ENCODE measurements around the gene MYOF. TPM values are rescaled to one million over a fixed set of nuclear protein-coding genes. Genes with fewer than 3 reads are reported as not detected.

The MYOF gene
- total and polyA plus RNA-seq, 2 of the 8 experiments (the other 6 are each of a cell fraction or from before 2014, with no cell fraction given) = 0.98 to 2.3 TPM

DNA sequence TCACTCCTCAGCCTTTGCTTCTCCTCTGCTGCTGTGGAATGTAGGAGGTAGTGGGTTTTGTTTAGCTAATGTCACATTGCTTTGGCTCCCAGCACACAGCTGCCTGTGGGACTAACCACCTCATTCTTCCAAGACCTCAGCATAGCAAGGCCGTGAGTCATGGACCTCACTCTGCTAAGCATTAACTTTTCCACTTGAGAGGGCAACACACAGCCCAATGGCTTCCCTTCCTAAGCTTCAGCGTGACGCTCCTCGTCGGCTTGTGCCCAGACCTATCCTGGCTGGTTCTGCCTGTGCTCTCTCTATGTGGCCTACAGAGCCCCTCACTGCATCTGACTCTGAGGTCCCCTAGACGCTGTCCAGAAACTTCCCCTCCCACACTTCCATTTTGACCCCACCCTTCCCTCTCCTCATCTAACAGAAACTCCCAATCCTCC, 23.3 kb downstream of the MYOF start:
- Histone ChIP-seq H4K20me1 (replicated peaks in 1 of 2; ENCODE audit: control insufficient read depth in 1 of 2, insufficient read depth in 2 of 2, low read length in 2 of 2) (no peaks in the 10 kb centered on the region), H3K56ac (replicated peaks; ENCODE audit: insufficient read length, low read depth, low read length) (no peak overlapping the region), H3K4me3 (ENCODE audit: extremely low read depth in 1 of 4, insufficient read depth in 2 of 4, low read depth in 3 of 4, low read length in 4 of 4) (no peak overlapping the region), H2AFZ (ENCODE audit: low read length) (peak overlapping the region; percentile 56; the same call in 1 of the 2 replicates), H3K27me3 (replicated peaks in 1 of 4; ENCODE audit: control insufficient read depth in 3 of 4, extremely low read depth in 1 of 4, insufficient read depth in 3 of 4, low read length in 3 of 4) (no peaks in the 10 kb centered on the region), H4K91ac (replicated peaks; ENCODE audit: insufficient read length, low read length) (no peak overlapping the region), H3K23me2 (ENCODE audit: low read depth, low read length) (no peaks in the 10 kb centered on the region), H3K4me2 (ENCODE audit: insufficient read depth in 1 of 2, low read depth in 2 of 2, low read length in 2 of 2) (no peak overlapping the region), H3K79me2 (ENCODE audit: control insufficient read depth in 1 of 2, insufficient read depth in 2 of 2, low read length in 2 of 2) (no peaks in the 10 kb centered on the region), H3K27ac (ENCODE audit: low read depth, low read length) (no peak overlapping the region), H4K8ac (ENCODE audit: extremely low read depth, insufficient read depth, low read length) (no peak overlapping the region), H2BK15ac (ENCODE audit: low read length) (0 out of 2 replicates have a peak overlapping the region, but pooled peaks have one; percentile 48), H3K79me1 (ENCODE audit: low read depth, low read length) (no peaks in the 10 kb centered on the region), H2AK5ac (ENCODE audit: low read depth, low read length) (no peak overlapping the region), H3K4ac (replicated peaks; ENCODE audit: insufficient read length, low read depth, low read length) (no peak overlapping the region), H4K5ac (ENCODE audit: insufficient read length, low read depth, low read length) (no peak overlapping the region), H2BK120ac (replicated peaks; ENCODE audit: low read depth, low read length) (no peak overlapping the region), H3K18ac (ENCODE audit: extremely low read depth, low read length) (peak overlapping the region; percentile 3; the same call in 1 of the 2 replicates), H3K4me1 (replicated peaks in 1 of 4; ENCODE audit: control insufficient read depth in 3 of 4, insufficient read depth in 4 of 4, low read length in 3 of 4) (peaks cover 0 to 5% (median 2%) of the 10 kb centered on the region in 4 experiments; a peak in 3 of 7 replicates), H3K9ac (replicated peaks in 1 of 4; ENCODE audit: extremely low read depth in 1 of 4, low read depth in 3 of 4, low read length in 3 of 4) (no peak overlapping the region), H3K23ac (ENCODE audit: insufficient read length) (no peak overlapping the region), H2BK20ac (ENCODE audit: low read length) (no peak overlapping the region), H2BK5ac (ENCODE audit: low read depth, low read length) (peak overlapping the region; percentile 28; the same call in 1 of the 2 replicates), H3K36me3 (ENCODE audit: control insufficient read depth in 2 of 4, insufficient read depth in 4 of 4, low read length in 3 of 4) (no peaks in the 10 kb centered on the region), H2BK12ac (ENCODE audit: low read depth, low read length) (no peak overlapping the region), H3K14ac (ENCODE audit: insufficient read length) (no peak overlapping the region), H3K9me3 (ENCODE audit: insufficient read depth in 2 of 2, low read depth in 1 of 2, low read length in 1 of 2) (no peaks in the 10 kb centered on the region)
- WGBS, 2 experiments (ENCODE audit: extremely low coverage in 1 of 2, insufficient coverage in 1 of 2, insufficient read length in 1 of 2, insufficient replicate concordance in 2 of 2, low coverage in 1 of 2, low lambda C conversion rate in 2 of 2, missing lambda C conversion rate in 1 of 2) = 90% methylated on average over 6 of the region's 6 CpGs; no CpG with 5 or more reads in 1 of the 2 experiments
- TF ChIP-seq POLR2AphosphoS5 (IDR thresholded peaks at IDR 0.05; ENCODE audit: low read depth, low read length) (no peak), JUND (IDR thresholded peaks at IDR 0.05; ENCODE audit: low read length) (peak; percentile 75; the same call in 1 of the 2 replicates), ASH2L (IDR thresholded peaks at IDR 0.05; ENCODE audit: low read length) (no peak), ZNF274 (IDR thresholded peaks at IDR 0.05; ENCODE audit: borderline replicate concordance, extremely low read depth, low read length) (no peak), TEAD4 (IDR thresholded peaks at IDR 0.05; ENCODE audit: low read depth, low read length) (peak; percentile 20; the same call in 1 of the 2 replicates), POU5F1 (IDR thresholded peaks at IDR 0.05; ENCODE audit: low read depth, low read length) (no peak)
- POLR2A ChIA-PET (ENCODE audit: partially characterized antibody) = interaction anchor here (1.0 to 3.1 kb wide), 2 partner anchors 14 to 23 kb away, joined by 3 to 16 read pairs; partner anchors contain the start of gene MYOF
- FAIRE-seq (no peak), DNase-seq (ENCODE audit: low read depth in 1 of 2, low spot score in 2 of 2) (no peak)
- CTCF ChIA-PET (ENCODE audit: partially characterized antibody) = interaction anchor here (0.5 to 4.3 kb wide), 12 partner anchors 10 to 493 kb away, joined by 3 to 22 read pairs (median 3); no protein-coding TSS in a partner anchor
